HG02678 (cell line): ENCODE data around the gene CYSTM1.

Source experiments
- ATAC-seq: cut with Tn5 transposase; IDR thresholded peaks from one replicate; pipeline ENCODE4 v1.9.1; 2021; ENCODE audit warnings: mild to moderate bottlenecking, moderate library complexity; ENCODE audit not compliant: unreplicated experiment

Gene CYSTM1, protein sequence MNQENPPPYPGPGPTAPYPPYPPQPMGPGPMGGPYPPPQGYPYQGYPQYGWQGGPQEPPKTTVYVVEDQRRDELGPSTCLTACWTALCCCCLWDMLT

DNA sequence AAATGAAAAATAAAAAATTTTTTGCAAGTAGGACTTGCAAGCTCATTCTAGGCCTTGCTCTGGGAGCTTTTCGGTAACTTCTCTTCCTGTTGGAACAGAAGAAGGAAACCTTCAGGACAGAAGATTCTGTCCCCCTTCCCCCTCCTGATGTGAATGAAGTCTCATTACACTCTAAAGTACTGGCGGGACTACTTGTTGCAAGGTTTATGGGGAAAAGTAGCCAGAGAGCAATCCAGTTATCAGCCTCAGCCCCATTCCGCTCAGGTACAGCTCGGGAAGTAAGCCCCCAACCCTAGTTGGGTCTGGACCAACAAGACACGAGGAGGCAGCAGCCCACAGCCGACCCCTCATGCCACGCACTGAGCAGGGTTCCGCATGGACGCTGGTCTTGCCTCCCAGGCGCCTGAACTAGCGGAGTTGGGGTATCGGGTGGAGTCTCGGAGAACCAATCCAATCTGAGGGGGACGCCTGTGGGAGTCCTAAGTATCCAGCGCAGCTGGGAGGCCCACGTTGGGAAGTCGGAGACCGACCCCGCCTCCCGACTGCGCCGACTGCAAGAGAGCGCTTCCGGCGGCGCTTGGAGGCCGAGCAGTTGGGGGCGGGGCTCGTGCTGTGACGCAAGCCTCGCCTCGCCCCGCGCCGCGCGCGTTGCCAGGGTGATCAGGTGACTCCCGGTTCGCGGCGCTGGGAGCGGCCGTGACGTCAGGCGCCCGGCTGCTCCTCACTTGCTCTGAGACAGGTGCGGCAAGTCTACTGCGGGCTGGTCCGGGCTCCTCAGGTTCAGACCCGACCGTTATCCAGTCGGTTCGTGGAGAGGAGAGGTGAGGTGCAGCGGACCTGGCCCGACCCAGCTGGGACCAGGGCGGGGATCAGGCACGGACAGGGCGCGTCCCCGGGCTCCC is at the start of gene CYSTM1:
Gene CYSTM1, plus strand, starts transcription at position 724 of the 902 bp plus-strand sequence. CDS start 19,278 bp downstream, outside the sequence.
- peak; percentile 92 for ATAC-seq

- no peak for ATAC-seq
These were observed 49.4 kb upstream of the CYSTM1 start, which contains the start of gene IGIP for GRCh38 chr5:140125637-140126036. Gene IGIP, plus strand, starts transcription at chr5:140125937. Its CDS starts 2,540 bp downstream, at chr5:140128477.

GRCh38 chr5:140126315-140127012 is 48.5 kb upstream of the CYSTM1 start:
- ATAC-seq, result no peak

DNA sequence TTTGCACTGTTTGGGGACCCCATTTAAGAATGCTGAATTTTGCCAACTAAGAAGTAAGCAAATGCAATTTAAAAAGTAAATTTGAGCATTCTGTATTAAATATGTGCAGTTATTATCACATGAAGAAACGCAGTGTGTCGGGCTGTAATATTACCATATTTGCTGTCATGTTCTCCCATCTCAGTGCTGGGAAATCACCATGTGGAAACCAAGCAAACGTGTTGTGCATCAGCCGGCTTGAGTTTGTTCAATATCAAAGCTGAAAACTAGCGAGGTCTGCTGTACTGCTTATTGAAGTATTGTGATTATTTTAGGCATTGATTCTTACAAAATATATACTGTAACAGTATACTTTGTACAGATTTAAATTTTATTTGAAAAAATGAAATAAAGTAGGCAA is 46.6 kb upstream of the CYSTM1 start:
- no peak for ATAC-seq

DNA sequence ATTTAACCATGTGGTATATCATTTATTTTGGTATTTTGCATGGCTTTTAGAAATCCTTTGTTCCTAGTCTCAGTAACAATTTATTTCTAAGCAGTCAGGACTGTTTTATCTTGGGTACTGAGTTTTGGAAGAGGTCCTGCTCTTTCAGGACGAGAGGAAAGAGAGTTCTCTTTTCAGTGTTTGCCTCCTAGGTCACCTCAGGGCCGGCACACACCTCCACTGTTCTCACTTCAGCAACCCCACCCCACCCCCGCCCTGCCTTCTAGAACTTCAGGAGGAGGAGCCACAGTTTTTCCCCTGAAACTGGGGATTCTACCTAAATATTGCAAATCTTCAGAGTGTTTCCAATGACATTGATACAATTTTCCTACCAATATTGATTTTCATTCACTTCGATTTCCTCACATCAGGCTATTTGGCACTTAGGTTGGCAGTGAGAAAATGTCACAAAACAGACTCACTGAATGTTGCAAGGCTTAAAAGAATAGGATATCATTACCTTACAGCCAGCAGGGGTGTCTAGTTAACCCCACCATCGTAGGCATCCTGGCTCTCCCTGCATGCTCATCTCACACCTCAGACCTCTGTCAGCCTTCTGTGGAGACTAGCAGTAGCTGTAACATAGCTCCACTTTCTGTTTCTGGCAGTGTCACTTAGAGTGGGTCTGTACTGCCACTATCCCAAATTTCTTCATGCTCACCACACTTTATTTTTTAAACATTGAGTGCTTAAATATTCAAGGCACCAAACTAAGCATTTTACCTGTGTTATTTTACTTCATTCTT is 43.8 kb upstream of the CYSTM1 start:
- ATAC-seq, result no peak

- no peak for ATAC-seq
These were observed 43.0 kb upstream of the CYSTM1 start for GRCh38 chr5:140131967-140132409.

GRCh38 chr5:140133514-140134167 is 41.3 kb upstream of the CYSTM1 start:
- ATAC-seq, result no peak

- no peak for ATAC-seq
These were observed 40.6 kb upstream of the CYSTM1 start for GRCh38 chr5:140134277-140134935.

DNA sequence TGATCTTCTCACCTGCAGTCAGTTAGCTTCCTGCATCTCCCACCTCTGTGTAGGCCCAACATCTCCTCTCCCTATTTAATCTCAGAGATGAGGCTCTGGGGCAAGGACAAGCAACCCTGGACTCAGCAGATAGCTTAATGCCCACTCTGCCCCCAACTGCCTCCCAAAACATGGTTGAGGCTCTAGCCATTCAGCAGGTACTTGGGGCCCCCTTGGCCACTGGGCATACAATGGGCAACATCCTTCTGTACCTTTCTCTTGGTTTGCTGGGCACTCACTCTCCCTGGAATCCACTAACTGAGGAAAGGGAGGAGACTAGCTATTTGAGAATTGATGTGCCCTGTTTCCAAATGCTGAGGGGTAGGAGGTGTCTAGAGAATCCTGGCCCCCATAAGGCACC is 39.9 kb upstream of the CYSTM1 start:
- ATAC-seq, result no peak

DNA sequence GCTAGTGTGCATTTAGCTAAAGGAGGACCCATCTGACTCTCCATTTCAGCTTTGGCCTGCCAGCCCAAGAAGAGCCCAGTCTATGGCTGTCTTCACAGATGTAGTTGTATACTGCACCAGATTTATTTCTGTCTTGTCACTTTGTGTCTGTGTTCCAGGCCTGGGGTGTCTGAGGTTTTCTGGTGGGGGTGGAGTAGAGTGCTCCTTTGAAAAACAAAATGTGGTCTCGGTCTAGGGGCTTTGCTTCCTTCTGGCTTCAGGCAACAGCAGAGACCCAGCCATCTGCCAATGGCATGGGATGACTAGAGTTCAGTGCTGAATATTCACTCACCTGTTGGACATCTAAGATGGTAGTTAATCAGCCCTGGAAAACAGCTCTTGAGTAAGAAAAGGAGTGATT is 38.4 kb upstream of the CYSTM1 start:
- no peak for ATAC-seq

DNA sequence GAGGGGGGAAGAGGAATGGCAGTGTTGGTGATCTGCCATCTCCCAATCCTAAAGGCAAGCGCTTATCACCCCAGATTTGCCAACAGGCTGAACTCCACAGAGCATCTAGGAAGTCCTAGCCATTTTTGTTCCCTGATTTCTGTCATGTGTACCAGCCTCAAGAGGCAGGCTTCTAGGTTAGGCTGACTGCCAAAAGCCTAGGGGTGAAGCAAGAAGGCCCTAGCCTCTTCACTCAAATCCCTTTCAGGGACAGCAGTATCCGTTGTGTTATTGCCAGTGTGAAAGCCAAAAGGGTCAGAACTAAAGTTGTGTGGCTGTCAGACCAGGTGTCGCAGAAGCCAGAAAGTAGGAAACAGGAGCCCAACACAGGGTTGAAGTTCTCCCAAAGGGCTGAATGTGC is 34.6 kb upstream of the CYSTM1 start:
- no peak for ATAC-seq

DNA sequence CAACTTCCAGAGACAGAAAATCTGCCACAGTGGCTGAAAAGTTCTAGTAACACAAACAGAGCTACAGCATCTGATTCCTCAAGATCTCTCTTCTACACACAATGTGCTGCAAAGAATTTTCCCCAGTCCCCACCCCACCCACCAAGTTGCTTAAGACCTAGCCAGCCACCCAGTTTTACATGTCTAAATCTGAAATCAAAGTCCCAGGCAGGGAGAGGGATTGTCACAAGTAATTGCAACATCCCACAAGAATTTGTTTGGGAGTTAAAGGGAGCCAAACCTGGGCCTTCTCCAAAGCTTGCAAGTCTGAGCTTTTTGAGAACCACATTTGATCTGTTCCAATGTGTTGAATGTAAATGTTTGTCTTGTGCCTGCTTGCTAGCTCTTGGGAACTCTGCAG is 33.7 kb upstream of the CYSTM1 start:
- ATAC-seq, result no peak

GRCh38 chr5:140142246-140142645 is 32.7 kb upstream of the CYSTM1 start:
- no peak for ATAC-seq

GRCh38 chr5:140142856-140143255 is 32.1 kb upstream of the CYSTM1 start:
- no peak for ATAC-seq

GRCh38 chr5:140143521-140144258 is 31.3 kb upstream of the CYSTM1 start:
- ATAC-seq, result peak; percentile 7

GRCh38 chr5:140145256-140145655 is 29.7 kb upstream of the CYSTM1 start:
- ATAC-seq, result no peak

- peak; percentile 58 for ATAC-seq
These were observed 29.0 kb upstream of the CYSTM1 start for GRCh38 chr5:140145818-140146522.

GRCh38 chr5:140146523-140146842 is 28.5 kb upstream of the CYSTM1 start:
- no peak for ATAC-seq

- no peak for ATAC-seq
These were observed 27.5 kb upstream of the CYSTM1 start for GRCh38 chr5:140147460-140147859.
